Measurements from ENCODE around the gene KRTAP10-11. TPM values are rescaled to one million over a fixed set of nuclear protein-coding genes. Genes with fewer than 3 reads are reported as not detected.
"Not testable (repeated sequence)": the region's sequence is repeated elsewhere in the genome, so short reads cannot be mapped to it uniquely, and the experiment has no call there.

KRTAP10-11 gene
- total RNA-seq, 1 donor from 2014 or later, result not detected

DNA sequence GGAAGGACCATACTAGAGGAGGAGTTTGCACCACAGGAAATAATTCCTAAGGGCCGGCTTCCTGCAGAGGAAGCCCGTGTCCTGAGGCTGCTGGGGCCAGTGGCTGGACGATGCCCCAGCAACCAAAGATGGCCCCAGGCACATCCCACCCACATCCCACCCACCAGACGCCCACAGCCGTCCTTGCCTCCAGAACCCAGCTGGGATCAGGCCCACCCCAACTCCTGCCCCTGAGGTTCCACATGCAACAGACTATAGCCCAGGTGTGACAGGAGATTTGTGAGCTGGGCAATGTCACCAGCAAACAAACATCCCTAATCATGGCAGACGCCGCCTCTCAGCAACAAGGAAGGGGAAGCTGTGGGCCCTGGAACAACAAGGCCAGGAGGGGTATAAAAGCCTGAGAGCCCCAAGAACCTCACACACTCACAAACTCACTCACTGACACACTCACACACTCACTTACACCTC, 19.5 kb upstream of the KRTAP10-11 start, which contains the start of gene KRTAP10-9:
TSS of gene KRTAP10-9 (plus strand) at position 421 of the 471 bp plus-strand sequence. CDS start 79 bp downstream, outside the sequence.
- TF ChIP-seq, protein P1, sequence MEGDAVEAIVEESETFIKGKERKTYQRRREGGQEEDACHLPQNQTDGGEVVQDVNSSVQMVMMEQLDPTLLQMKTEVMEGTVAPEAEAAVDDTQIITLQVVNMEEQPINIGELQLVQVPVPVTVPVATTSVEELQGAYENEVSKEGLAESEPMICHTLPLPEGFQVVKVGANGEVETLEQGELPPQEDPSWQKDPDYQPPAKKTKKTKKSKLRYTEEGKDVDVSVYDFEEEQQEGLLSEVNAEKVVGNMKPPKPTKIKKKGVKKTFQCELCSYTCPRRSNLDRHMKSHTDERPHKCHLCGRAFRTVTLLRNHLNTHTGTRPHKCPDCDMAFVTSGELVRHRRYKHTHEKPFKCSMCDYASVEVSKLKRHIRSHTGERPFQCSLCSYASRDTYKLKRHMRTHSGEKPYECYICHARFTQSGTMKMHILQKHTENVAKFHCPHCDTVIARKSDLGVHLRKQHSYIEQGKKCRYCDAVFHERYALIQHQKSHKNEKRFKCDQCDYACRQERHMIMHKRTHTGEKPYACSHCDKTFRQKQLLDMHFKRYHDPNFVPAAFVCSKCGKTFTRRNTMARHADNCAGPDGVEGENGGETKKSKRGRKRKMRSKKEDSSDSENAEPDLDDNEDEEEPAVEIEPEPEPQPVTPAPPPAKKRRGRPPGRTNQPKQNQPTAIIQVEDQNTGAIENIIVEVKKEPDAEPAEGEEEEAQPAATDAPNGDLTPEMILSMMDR (IDR thresholded peaks at IDR 0.05; ENCODE audit: insufficient read depth, low read length, severe bottlenecking), result no peak
- H3K36me3 ChIP-seq (ENCODE audit: control insufficient read depth, insufficient read depth, low read length), result no peaks in the 10 kb centered on the region
- H3K4me3 ChIP-seq (ENCODE audit: low read depth, low read length), result no peak within 1 kb of the TSS
- FAIRE-seq (no peak), DNase-seq (ENCODE audit: low read depth) (no peak)
- no peaks in the 10 kb centered on the region for H3K27me3 ChIP-seq (ENCODE audit: control insufficient read depth, insufficient read depth, low read length)

DNA sequence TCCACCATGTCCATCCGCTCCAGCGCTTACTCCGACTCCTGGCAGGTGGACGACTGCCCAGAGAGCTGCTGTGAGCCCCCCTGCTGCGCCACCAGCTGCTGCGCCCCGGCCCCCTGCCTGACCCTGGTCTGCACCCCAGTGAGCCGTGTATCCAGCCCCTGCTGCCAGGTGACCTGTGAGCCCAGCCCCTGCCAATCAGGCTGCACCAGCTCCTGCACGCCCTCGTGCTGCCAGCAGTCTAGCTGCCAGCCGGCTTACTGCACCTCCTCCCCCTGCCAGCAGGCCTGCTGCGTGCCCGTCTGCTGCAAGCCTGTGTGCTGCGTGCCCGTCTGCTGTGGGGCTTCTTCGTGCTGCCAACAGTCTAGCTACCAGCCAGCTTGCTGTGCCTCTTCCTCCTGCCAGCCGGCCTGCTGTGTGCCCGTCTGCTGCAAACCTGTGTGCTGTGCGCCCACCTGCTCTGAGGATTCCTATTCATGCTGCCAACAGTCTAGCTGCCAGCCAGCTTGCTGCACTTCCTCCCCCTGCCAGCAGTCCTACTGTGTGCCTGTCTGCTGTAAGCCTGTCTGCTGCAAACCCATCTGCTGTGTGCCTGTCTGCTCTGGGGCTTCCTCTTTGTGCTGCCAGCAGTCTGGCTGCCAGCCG, 18.9 kb upstream of the KRTAP10-11 start:
- not testable (repeated sequence) for FAIRE-seq; DNase-seq (ENCODE audit: low read depth); H3K36me3 ChIP-seq (ENCODE audit: control insufficient read depth, insufficient read depth, low read length); H3K4me3 ChIP-seq (ENCODE audit: low read depth, low read length); H3K27me3 ChIP-seq (ENCODE audit: control insufficient read depth, insufficient read depth, low read length)

DNA sequence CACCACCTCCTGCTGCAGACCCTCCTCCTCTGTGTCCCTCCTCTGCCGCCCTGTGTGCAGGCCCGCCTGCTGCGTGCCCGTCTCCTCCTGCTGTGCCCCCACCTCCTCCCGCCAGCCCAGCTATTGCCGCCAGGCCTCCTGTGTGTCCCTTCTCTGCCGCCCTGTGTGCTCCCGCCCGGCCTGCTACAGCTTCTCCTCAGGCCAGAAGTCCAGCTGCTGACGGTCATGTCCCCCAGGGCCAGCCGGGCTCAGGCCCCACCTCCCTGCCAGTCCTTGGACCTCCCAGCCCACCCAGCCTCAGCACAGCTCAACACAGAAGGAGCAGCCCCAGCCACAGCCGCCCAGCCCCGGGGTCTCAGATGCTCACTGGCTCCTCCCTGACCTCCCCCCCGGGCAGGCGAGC, 18.4 kb upstream of the KRTAP10-11 start:
- not testable (repeated sequence) for H3K36me3 ChIP-seq (ENCODE audit: control insufficient read depth, insufficient read depth, low read length); H3K4me3 ChIP-seq (ENCODE audit: low read depth, low read length); H3K27me3 ChIP-seq (ENCODE audit: control insufficient read depth, insufficient read depth, low read length); DNase-seq (ENCODE audit: low read depth); FAIRE-seq

DNA sequence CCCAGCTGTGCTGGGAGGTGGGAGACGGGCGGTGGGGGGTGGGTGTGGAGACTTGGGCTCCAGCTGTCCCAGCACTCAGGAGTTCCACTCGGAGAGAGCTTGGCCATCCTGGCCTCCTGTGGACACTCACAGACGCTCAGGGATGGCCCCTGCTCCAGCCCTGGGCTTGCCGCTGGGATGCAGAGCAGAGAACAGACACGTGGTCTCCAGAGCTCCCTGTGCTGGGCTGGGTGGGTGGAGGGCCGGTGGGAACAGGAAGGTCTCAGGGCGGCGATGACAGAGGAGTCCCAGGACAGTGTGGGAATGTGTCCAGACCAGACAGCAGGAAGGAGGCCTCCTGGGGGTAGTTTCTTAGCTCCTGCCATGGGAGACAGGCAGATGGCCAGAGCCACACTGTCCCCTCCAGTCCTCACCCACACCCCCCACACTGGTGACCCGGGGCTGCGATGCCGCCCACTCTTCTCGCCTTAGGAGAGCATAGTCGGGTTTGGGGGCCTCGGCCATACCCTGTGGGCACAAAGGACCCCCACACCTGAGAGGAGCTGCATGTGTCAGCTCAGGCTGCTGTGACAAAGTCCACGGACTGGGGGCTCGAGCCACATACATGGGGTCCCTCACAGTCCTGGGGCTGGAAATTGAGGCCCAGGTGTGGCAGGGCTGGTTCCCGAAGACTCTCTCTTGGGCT, 17.4 kb upstream of the KRTAP10-11 start:
- FAIRE-seq, result no peak

DNA sequence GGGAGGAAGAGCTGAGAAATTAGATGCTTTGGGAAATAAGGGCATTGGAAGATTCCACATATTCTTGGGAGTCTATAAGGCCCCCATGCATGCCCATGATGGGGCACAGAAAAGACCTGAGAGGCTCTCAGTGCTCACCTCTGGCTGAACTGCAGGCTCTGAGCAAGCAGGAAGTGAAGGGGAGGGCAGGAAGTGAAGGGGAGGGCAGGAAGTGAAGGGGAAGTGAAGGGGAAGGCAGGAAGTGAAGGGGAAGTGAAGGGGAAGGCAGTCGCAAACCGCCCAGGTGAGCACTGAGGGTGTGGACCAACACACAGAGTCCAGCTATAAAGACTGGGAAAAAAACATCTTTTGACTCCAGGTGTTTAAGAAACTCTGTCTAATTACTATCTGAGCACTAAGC, 15.8 kb upstream of the KRTAP10-11 start:
- TF ChIP-seq, protein P1 (IDR thresholded peaks at IDR 0.05; ENCODE audit: insufficient read depth, low read length, severe bottlenecking), result no peak
- Histone ChIP-seq H3K36me3 (ENCODE audit: control insufficient read depth, insufficient read depth, low read length) (no peaks in the 10 kb centered on the region), H3K4me3 (ENCODE audit: low read depth, low read length) (no peak overlapping the region), H3K27me3 (ENCODE audit: control insufficient read depth, insufficient read depth, low read length) (no peaks in the 10 kb centered on the region)
- DNase-seq (ENCODE audit: low read depth), result no peak
- no peak for FAIRE-seq

More for the DNA sequence above, 17.4 kb upstream of the KRTAP10-11 start:
- Histone ChIP-seq H3K4me3 (ENCODE audit: low read depth, low read length) (no peak overlapping the region), H3K27me3 (ENCODE audit: control insufficient read depth, insufficient read depth, low read length) (no peaks in the 10 kb centered on the region), H3K36me3 (ENCODE audit: control insufficient read depth, insufficient read depth, low read length) (no peaks in the 10 kb centered on the region)
- TF ChIP-seq, protein P1 (IDR thresholded peaks at IDR 0.05; ENCODE audit: insufficient read depth, low read length, severe bottlenecking), result no peak
- DNase-seq (ENCODE audit: low read depth), result no peak

DNA sequence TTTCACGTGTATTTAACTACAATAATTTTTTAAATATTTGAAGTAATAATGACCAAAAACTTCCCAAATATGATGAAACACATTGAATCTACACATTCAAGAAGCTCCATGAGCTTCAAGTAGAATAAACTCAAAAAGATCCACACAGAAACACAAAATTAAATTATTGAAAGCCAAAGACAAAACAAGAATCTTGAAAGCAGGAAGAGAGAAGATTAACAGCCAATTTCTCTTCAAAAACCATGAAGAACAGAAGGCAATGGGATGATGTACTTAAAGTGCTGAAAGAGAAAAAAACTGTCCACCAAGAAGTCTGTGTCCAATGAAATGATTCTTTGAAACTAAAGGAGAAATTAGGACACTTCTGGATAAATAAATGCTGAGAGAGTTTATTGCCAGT, 14.1 kb upstream of the KRTAP10-11 start:
- DNase-seq (ENCODE audit: low read depth) (no peak), FAIRE-seq (no peak)
- H3K27me3 ChIP-seq (ENCODE audit: control insufficient read depth, insufficient read depth, low read length), result no peaks in the 10 kb centered on the region
- H3K36me3 ChIP-seq (ENCODE audit: control insufficient read depth, insufficient read depth, low read length), result no peaks in the 10 kb centered on the region
- H3K4me3 ChIP-seq (ENCODE audit: low read depth, low read length), result no peak overlapping the region
- TF ChIP-seq, protein P1 (IDR thresholded peaks at IDR 0.05; ENCODE audit: insufficient read depth, low read length, severe bottlenecking), result no peak
